Measurements from ENCODE around the gene ZFP30.

The ZFP30 gene

GRCh38 chr19:37564624-37565369, 90.5 kb downstream of the ZFP30 start:
- no peak for DNase-seq

Measured in nucleus accumbens (tissue), 56 donors.